ENCODE measurements around the gene SGMS1. TPM values are rescaled to one million over a fixed set of nuclear protein-coding genes. Genes with fewer than 3 reads are reported as not detected.

The SGMS1 gene
- total RNA-seq, 1 donor from 2014 or later: 25.6 TPM

- FAIRE-seq: no peak
- Mint-ChIP-seq H3K4me3 (ENCODE audit: unreplicated experiment) (no peak overlapping the region), H3K27me3 (ENCODE audit: low read depth, unreplicated experiment) (no peaks in the 10 kb centered on the region), H3K27ac (ENCODE audit: unreplicated experiment) (no peak overlapping the region), H3K36me3 (ENCODE audit: low read depth, unreplicated experiment) (no peaks in the 10 kb centered on the region), H3K9me3 (ENCODE audit: unreplicated experiment) (peaks cover 3% of the 10 kb centered on the region), H3K4me1 (ENCODE audit: low read depth, unreplicated experiment) (peaks cover 19% of the 10 kb centered on the region)
- Histone ChIP-seq H3K4me1 (ENCODE audit: insufficient read depth, low read length) (peaks cover 10% of the 10 kb centered on the region), H3K4me3 (ENCODE audit: insufficient read depth, low read depth, low read length) (no peak overlapping the region), H3K27ac (ENCODE audit: low read depth, low read length) (no peak overlapping the region), H3K27me3 (ENCODE audit: insufficient read depth, low read length) (no peaks in the 10 kb centered on the region), H3K36me3 (ENCODE audit: insufficient read depth, low read length) (no peaks in the 10 kb centered on the region), H3K4me2 (ENCODE audit: low read length) (no peak overlapping the region), H3K79me2 (ENCODE audit: insufficient read depth, low read length) (peaks cover 44% of the 10 kb centered on the region), H4K20me1 (ENCODE audit: insufficient read depth, low read length) (peaks cover 21% of the 10 kb centered on the region), H2AFZ (ENCODE audit: low read depth, low read length) (no peak overlapping the region), H3K9ac (ENCODE audit: low read length) (no peak overlapping the region), H3K9me3 (ENCODE audit: insufficient read depth, low read depth, low read length) (no peaks in the 10 kb centered on the region)
- TF ChIP-seq CTCF (IDR thresholded peaks at IDR 0.05; ENCODE audit: insufficient read depth, low read depth, low read length): no peak
- no peak for DNase-seq (ENCODE audit: low read depth)
These were observed 223.1 kb downstream of the SGMS1 start for GRCh38 chr10:50400694-50401093.

- peaks cover 3% of the 10 kb centered on the region for H3K9me3 Mint-ChIP-seq (ENCODE audit: unreplicated experiment)
- Histone ChIP-seq H3K4me2 (ENCODE audit: low read length) (no peak overlapping the region), H3K9ac (ENCODE audit: low read length) (no peak overlapping the region), H4K20me1 (ENCODE audit: insufficient read depth, low read length) (peaks cover 17% of the 10 kb centered on the region), H3K79me2 (ENCODE audit: insufficient read depth, low read length) (peaks cover 38% of the 10 kb centered on the region), H3K4me1 (ENCODE audit: insufficient read depth, low read length) (peaks cover 15% of the 10 kb centered on the region), H3K27ac (ENCODE audit: low read depth, low read length) (no peak overlapping the region), H2AFZ (ENCODE audit: low read depth, low read length) (no peak overlapping the region), H3K27me3 (ENCODE audit: insufficient read depth, low read length) (no peaks in the 10 kb centered on the region), H3K36me3 (ENCODE audit: insufficient read depth, low read length) (no peaks in the 10 kb centered on the region), H3K4me3 (ENCODE audit: insufficient read depth, low read depth, low read length) (no peak overlapping the region), H3K9me3 (ENCODE audit: insufficient read depth, low read depth, low read length) (no peaks in the 10 kb centered on the region)
- no peak overlapping the region for H3K27ac Mint-ChIP-seq (ENCODE audit: unreplicated experiment)
- H3K4me3 Mint-ChIP-seq (ENCODE audit: unreplicated experiment): no peak overlapping the region
- TF ChIP-seq CTCF (IDR thresholded peaks at IDR 0.05; ENCODE audit: insufficient read depth, low read depth, low read length): no peak
- DNase-seq (ENCODE audit: low read depth): no peak
- peaks cover 24% of the 10 kb centered on the region for H3K4me1 Mint-ChIP-seq (ENCODE audit: low read depth, unreplicated experiment)
- no peaks in the 10 kb centered on the region for H3K36me3 Mint-ChIP-seq (ENCODE audit: low read depth, unreplicated experiment)
- H3K27me3 Mint-ChIP-seq (ENCODE audit: low read depth, unreplicated experiment): no peaks in the 10 kb centered on the region
- no peak for FAIRE-seq
These were observed 224.9 kb downstream of the SGMS1 start for GRCh38 chr10:50398823-50399222.

GRCh38 chr10:50398381-50398780 lies 225.4 kb downstream of the SGMS1 start:
- Histone ChIP-seq H3K36me3 (ENCODE audit: insufficient read depth, low read length) (no peaks in the 10 kb centered on the region), H3K4me3 (ENCODE audit: insufficient read depth, low read depth, low read length) (no peak overlapping the region), H2AFZ (ENCODE audit: low read depth, low read length) (no peak overlapping the region), H3K4me2 (ENCODE audit: low read length) (no peak overlapping the region), H3K9ac (ENCODE audit: low read length) (no peak overlapping the region), H4K20me1 (ENCODE audit: insufficient read depth, low read length) (peaks cover 14% of the 10 kb centered on the region), H3K27me3 (ENCODE audit: insufficient read depth, low read length) (no peaks in the 10 kb centered on the region), H3K9me3 (ENCODE audit: insufficient read depth, low read depth, low read length) (no peaks in the 10 kb centered on the region), H3K27ac (ENCODE audit: low read depth, low read length) (no peak overlapping the region), H3K79me2 (ENCODE audit: insufficient read depth, low read length) (peaks cover 35% of the 10 kb centered on the region), H3K4me1 (ENCODE audit: insufficient read depth, low read length) (peaks cover 20% of the 10 kb centered on the region)
- no peak overlapping the region for H3K4me3 Mint-ChIP-seq (ENCODE audit: unreplicated experiment)
- H3K27me3 Mint-ChIP-seq (ENCODE audit: low read depth, unreplicated experiment): no peaks in the 10 kb centered on the region
- no peaks in the 10 kb centered on the region for H3K36me3 Mint-ChIP-seq (ENCODE audit: low read depth, unreplicated experiment)
- H3K4me1 Mint-ChIP-seq (ENCODE audit: low read depth, unreplicated experiment): peaks cover 26% of the 10 kb centered on the region
- DNase-seq (ENCODE audit: low read depth): peak; percentile 59
- TF ChIP-seq EZH2 (IDR thresholded peaks at IDR 0.05; ENCODE audit: insufficient read depth, low read length) (no peak), CTCF (IDR thresholded peaks at IDR 0.05; ENCODE audit: insufficient read depth, low read depth, low read length) (no peak)
- peaks cover 3% of the 10 kb centered on the region for H3K9me3 Mint-ChIP-seq (ENCODE audit: unreplicated experiment)
- FAIRE-seq: no peak
- no peak overlapping the region for H3K27ac Mint-ChIP-seq (ENCODE audit: unreplicated experiment)
